GM12878 (cell line): ENCODE measurements around the gene PARM1. TPM values are rescaled to one million over a fixed set of nuclear protein-coding genes. Genes with fewer than 3 reads are reported as not detected.

Source experiments
- ATAC-seq: fragments of 200-7000 bp; cut with Tn5 transposase; 3 replicates; pipeline ENCODE4 v1.9.1; 2020; ENCODE audit warnings: mild to moderate bottlenecking, moderate library complexity
- BruUV-seq: library from RNA; stranded (reverse); fragments of 400-500 nt; replicated peaks from 2 replicates; lab custom pipeline; 2021; lab: Mats Ljungman, UMichigan
- CTCF ChIA-PET: fragments of 300-600 bp; sonication (Branson Sonifier 250); formaldehyde crosslinking; extraction: SDS; loops from one replicate; lab custom pipeline; 2021; ENCODE audit warnings: inconsistent platforms; lab: Yijun Ruan, JAX
- POLR2A ChIA-PET: fragments of 350-600 bp; formaldehyde crosslinking; extraction: SDS; loops from one replicate; lab custom pipeline; 2021; ENCODE audit warnings: inconsistent platforms; lab: Charles Lee
- RAD21 ChIA-PET: fragments of 300-600 bp; sonication (Branson Sonifier 250); formaldehyde crosslinking; loops from one replicate; lab custom pipeline; 2023; ENCODE audit warnings: antibody characterized with exemption; ENCODE audit not compliant: unreplicated experiment; lab: Charles Lee
- SMC1A ChIA-PET: fragments of 300-600 bp; sonication (Branson Sonifier 250); formaldehyde crosslinking; loops from one replicate; lab custom pipeline; 2023; ENCODE audit not compliant: unreplicated experiment, uncharacterized antibody; lab: Charles Lee
- DNase-seq: peaks from one replicate; pipeline ENCODE4 v3.0.0-alpha.2; 2011; ENCODE audit warnings: low read depth, low spot score
- FAIRE-seq: peaks from 3 replicates; lab custom pipeline; 2011; peaks lifted over from hg19 to GRCh38; lab: Jason Lieb, UNC
- H2AFZ ChIP-seq: 2 replicates; pipeline ENCODE4 v1.6.0; 2011; ENCODE audit warnings: low read depth, low read length, control low read depth; ENCODE audit not compliant: control insufficient read depth
- H3K27ac ChIP-seq: 2 replicates; pipeline ENCODE4 v1.5.1; 2011; ENCODE audit warnings: control low read depth; ENCODE audit not compliant: control insufficient read depth, insufficient read depth
- H3K27me3 ChIP-seq, 2 experiments: replicated peaks in 1 of 2; 2 replicates each; pipeline versions ENCODE4 v1.6.0 to v1.6.1; 2011; ENCODE audit warnings: low read length in 1 of 2; ENCODE audit not compliant: control insufficient read depth in 2 of 2, insufficient read depth in 2 of 2
- H3K36me3 ChIP-seq, 2 experiments: 2 replicates each; pipeline ENCODE4 v1.5.1; 2011; ENCODE audit warnings: low read length in 1 of 2; ENCODE audit not compliant: control insufficient read depth in 2 of 2, insufficient read depth in 2 of 2
- H3K4me1 ChIP-seq: 2 replicates; pipeline ENCODE4 v1.6.1; 2011; ENCODE audit warnings: mild to moderate bottlenecking, low read length, moderate library complexity, mixed read lengths; ENCODE audit not compliant: control insufficient read depth, insufficient read depth
- H3K4me2 ChIP-seq: 2 replicates; pipeline ENCODE4 v1.6.0; 2011; ENCODE audit warnings: control low read depth; ENCODE audit not compliant: control insufficient read depth, insufficient read depth
- H3K4me3 ChIP-seq: fragments of 200-600 bp; sonication (generic); 2 replicates; pipeline ENCODE4 v1.5.1; 2016
- H3K79me2 ChIP-seq: 2 replicates; pipeline ENCODE4 v1.6.0; 2011; ENCODE audit warnings: low read length; ENCODE audit not compliant: control insufficient read depth, insufficient read depth
- H3K9ac ChIP-seq: 2 replicates; pipeline ENCODE4 v1.8.0; 2011; ENCODE audit warnings: low read length, control low read depth, mixed read lengths; ENCODE audit not compliant: control insufficient read depth, insufficient read depth
- H3K9me3 ChIP-seq: replicated peaks from 3 replicates; pipeline ENCODE4 v1.5.1; 2011; ENCODE audit warnings: mild to moderate bottlenecking, low read length; ENCODE audit not compliant: control insufficient read depth, insufficient read depth
- H4K20me1 ChIP-seq: 2 replicates; pipeline ENCODE4 v1.6.0; 2011; ENCODE audit not compliant: control insufficient read depth, insufficient read depth
- BCL11A ChIP-seq: IDR thresholded peaks from 2 replicates; pipeline ENCODE4 v1.6.1; 2011; ENCODE audit warnings: low read depth, low read length
- CBFB ChIP-seq: IDR thresholded peaks from 2 replicates; pipeline ENCODE4 v1.6.1; 2016; ENCODE audit warnings: antibody characterized with exemption, low read depth
- CBX5 ChIP-seq: sonication (generic); IDR thresholded peaks from 2 replicates; pipeline ENCODE4 v1.6.1; 2016; ENCODE audit warnings: low read depth, moderate library complexity, mild to moderate bottlenecking, inconsistent platforms
- CREB1 ChIP-seq: IDR thresholded peaks from 2 replicates; pipeline ENCODE4 v1.6.1; 2012; ENCODE audit warnings: low read depth, mild to moderate bottlenecking, inconsistent platforms
- CREM ChIP-seq: IDR thresholded peaks from 2 replicates; pipeline ENCODE4 v1.6.1; 2014; ENCODE audit warnings: antibody characterized with exemption, low read depth
- EP300 ChIP-seq, 2 experiments: fragments of 150-350 bp in 1 of 2; IDR thresholded peaks; 2 replicates each; pipeline ENCODE4 v1.6.1; 2011 to 2012; ENCODE audit warnings: low read depth in 2 of 2, low read length in 2 of 2, borderline replicate concordance in 1 of 2, improper control_type of control experiment in 1 of 2, inconsistent platforms in 1 of 2; ENCODE audit not compliant: control insufficient read depth in 1 of 2
- ESRRA ChIP-seq: IDR thresholded peaks from 2 replicates; pipeline ENCODE4 v1.6.1; 2012; ENCODE audit warnings: mild to moderate bottlenecking, low read length, improper control_type of control experiment
- ETV6 ChIP-seq, 2 experiments: fragments of 450-650 bp in 1 of 2; IDR thresholded peaks in 1 of 2; conservative IDR thresholded peaks in 1 of 2; 2 replicates each; pipeline ENCODE4 v1.6.1; 2014; ENCODE audit warnings: antibody characterized with exemption in 1 of 2, borderline replicate concordance in 1 of 2, low read depth in 1 of 2, mild to moderate bottlenecking in 1 of 2, moderate library complexity in 1 of 2
- FOXM1 ChIP-seq: IDR thresholded peaks from 2 replicates; pipeline ENCODE4 v1.6.1; 2012; ENCODE audit warnings: low read depth, mild to moderate bottlenecking, inconsistent platforms, low read length, moderate library complexity
- JUND ChIP-seq: IDR thresholded peaks from 2 replicates; pipeline ENCODE4 v1.6.1; 2012; ENCODE audit warnings: low read depth, mild to moderate bottlenecking, low read length, improper control_type of control experiment, moderate library complexity
- MTA3 ChIP-seq: IDR thresholded peaks from 2 replicates; pipeline ENCODE4 v1.6.1; 2012; ENCODE audit warnings: low read length, inconsistent platforms, borderline replicate concordance
- NFIC ChIP-seq: IDR thresholded peaks from 2 replicates; pipeline ENCODE4 v1.6.1; 2012; ENCODE audit warnings: low read depth, mild to moderate bottlenecking, inconsistent platforms, low read length, moderate library complexity
- NR2C2 ChIP-seq: IDR thresholded peaks from 2 replicates; pipeline ENCODE4 v1.6.1; 2011; ENCODE audit warnings: borderline replicate concordance, low read depth; ENCODE audit not compliant: control insufficient read depth, insufficient read length
- RBBP5 ChIP-seq: fragments of 200-600 bp; sonication (generic); conservative IDR thresholded peaks from 2 replicates; pipeline ENCODE4 v1.6.1; 2016
- SRF ChIP-seq, 2 experiments: IDR thresholded peaks; 2 replicates each; pipeline ENCODE4 v1.6.1; 2011; ENCODE audit warnings: low read depth in 2 of 2, low read length in 2 of 2, mild to moderate bottlenecking in 1 of 2, moderate library complexity in 1 of 2
- ZNF384 ChIP-seq: IDR thresholded peaks from 2 replicates; pipeline ENCODE4 v1.6.1; 2012; ENCODE audit warnings: low read depth, mild to moderate bottlenecking, low read length, improper control_type of control experiment, borderline replicate concordance
- ZNF592 ChIP-seq: fragments of 450-650 bp; IDR thresholded peaks from 2 replicates; pipeline ENCODE4 v1.6.1; 2017; ENCODE audit warnings: mild to moderate bottlenecking, moderate library complexity
- WGBS: methylation state at CpG from one replicate; pipeline ENCODE4 v1.1.6; 2016; ENCODE audit warnings: low lambda C conversion rate; ENCODE audit not compliant: insufficient replicate concordance, insufficient coverage; ENCODE audit errors: missing lambda C conversion rate; 5-methylcytosine and 5-hydroxymethylcytosine counted together
- in situ Hi-C: fragments of 300-500 bp; cut with MboI; formaldehyde crosslinking; loops from 9 replicates; pipeline ENCODE4 v1.14.3; 2018; ENCODE audit warnings: mixed read lengths
- intact Hi-C: fragments of 100-400 bp; cut with micrococcal nuclease; formaldehyde crosslinking; loops from one replicate; pipeline ENCODE4 v1.14.2; 2022; ENCODE audit not compliant: unreplicated experiment
- polyA plus RNA-seq, 11 experiments: library from polyadenylated mRNA; depleted of rRNA in 4 of 11; unstranded in 6 of 11; stranded (reverse) in 5 of 11; fragments of >200 nt; fragmentation: Nextera tagmentation in 4 of 11; fragmentation: Illumina TruSeq in 1 of 11; extraction: Ambion mirVana in 4 of 11; extraction: Trizol in 1 of 11; gene quantifications; 1 replicate in 1 of 11; 2 replicates in 10 of 11; pipeline versions ENCODE4 v1.2.1 to v1.2.3, GENCODE V29; 2011 to 2016; ENCODE audit warnings: inconsistent platforms in 2 of 11, missing spikeins in 2 of 11, low read depth in 1 of 11
- total RNA-seq, 4 experiments: library from RNA; depleted of rRNA in 3 of 4; stranded (reverse); fragments of >200 nt in 3 of 4; fragmentation: Illumina TruSeq in 1 of 4; extraction: Trizol in 1 of 4; gene quantifications; 2 replicates each; pipeline versions ENCODE4 v1.2.1 to v1.2.3, GENCODE V29; 2013 to 2021
- TF ChIP-seq, protein P1 (sequence below): fragments of 450-650 bp; IDR thresholded peaks from 2 replicates; pipeline ENCODE4 v1.6.1; 2016; ENCODE audit warnings: mild to moderate bottlenecking

The PARM1 gene
- total and polyA plus RNA-seq, 10 of the 15 experiments (the other 5 are each of a cell fraction or from before 2014, with no cell fraction given) = 13.9 to 56.2 (median 41.3) TPM

DNA sequence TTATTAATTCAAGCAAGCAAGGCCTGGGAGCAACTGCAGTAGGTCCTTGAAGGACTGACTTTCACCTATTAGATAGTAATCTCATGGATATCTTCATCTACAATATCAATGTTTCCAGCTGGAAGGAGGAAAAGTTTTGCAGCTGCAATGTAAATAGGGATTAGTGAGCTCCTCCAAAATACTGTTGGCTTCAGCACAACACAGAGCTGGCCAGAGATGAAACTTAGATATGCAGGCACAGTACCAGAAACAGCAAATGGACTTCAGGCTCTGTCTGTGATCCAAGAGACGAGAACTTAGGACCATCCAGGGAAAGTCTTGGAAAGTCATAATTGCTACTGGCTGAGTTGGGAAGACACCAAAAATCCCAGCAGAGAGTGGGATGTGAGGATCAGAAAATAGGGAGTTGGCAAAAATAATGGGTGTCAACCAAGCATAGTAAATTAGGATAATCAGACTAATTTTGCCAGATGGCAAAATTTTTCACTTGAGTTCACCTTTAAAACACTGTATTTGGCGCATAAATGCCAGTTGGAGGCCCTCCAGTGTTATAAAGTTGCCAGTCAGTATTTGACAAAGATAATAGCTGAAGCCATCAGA is 57.5 kb downstream of the PARM1 start:
- H3K36me3 ChIP-seq = no peaks in the 10 kb centered on the region
- H4K20me1 ChIP-seq = no peaks in the 10 kb centered on the region
- BruUV-seq = no TSS peak
- ChIA-PET POLR2A (no interaction called here), SMC1A (no interaction called here), RAD21 (no interaction called here), CTCF (interaction anchor here (1.1 kb wide), 1 partner anchor 14 kb away, joined by 3 read pairs; no protein-coding TSS in a partner anchor)
- H2AFZ ChIP-seq = no peak overlapping the region
- H3K4me1 ChIP-seq = no peaks in the 10 kb centered on the region
- DNase-seq = no peak
- in situ Hi-C loops (no loop called here), intact Hi-C loops (no loop called here)
- H3K4me3 ChIP-seq = no peak overlapping the region
- no peak for FAIRE-seq
- no peak overlapping the region for H3K9ac ChIP-seq
- no peak for TF ChIP-seq NFIC
- TF ChIP-seq MTA3 = no peak
- no peak for TF ChIP-seq ETV6 (conservative IDR thresholded peaks at IDR 0.05 in 1 of 2, IDR thresholded peaks at IDR 0.05 in 1 of 2; ENCODE audit: borderline replicate concordance in 1 of 2, low read depth in 1 of 2)
- no peak for TF ChIP-seq ZNF384
- no peak for TF ChIP-seq CBX5
- no peak for TF ChIP-seq CBFB
- TF ChIP-seq BCL11A = no peak
- TF ChIP-seq NR2C2 = no peak
- no peak for TF ChIP-seq EP300 (IDR thresholded peaks at IDR 0.05; ENCODE audit: borderline replicate concordance in 1 of 2, control insufficient read depth in 1 of 2, low read depth in 2 of 2, low read length in 2 of 2)
- no peak for TF ChIP-seq CREB1
- no peak for TF ChIP-seq ZNF592
- TF ChIP-seq SRF (IDR thresholded peaks at IDR 0.05; ENCODE audit: low read depth in 2 of 2, low read length in 2 of 2) = no peak
- no peak for TF ChIP-seq CREM
- no peak for TF ChIP-seq ESRRA
- TF ChIP-seq, protein P1, sequence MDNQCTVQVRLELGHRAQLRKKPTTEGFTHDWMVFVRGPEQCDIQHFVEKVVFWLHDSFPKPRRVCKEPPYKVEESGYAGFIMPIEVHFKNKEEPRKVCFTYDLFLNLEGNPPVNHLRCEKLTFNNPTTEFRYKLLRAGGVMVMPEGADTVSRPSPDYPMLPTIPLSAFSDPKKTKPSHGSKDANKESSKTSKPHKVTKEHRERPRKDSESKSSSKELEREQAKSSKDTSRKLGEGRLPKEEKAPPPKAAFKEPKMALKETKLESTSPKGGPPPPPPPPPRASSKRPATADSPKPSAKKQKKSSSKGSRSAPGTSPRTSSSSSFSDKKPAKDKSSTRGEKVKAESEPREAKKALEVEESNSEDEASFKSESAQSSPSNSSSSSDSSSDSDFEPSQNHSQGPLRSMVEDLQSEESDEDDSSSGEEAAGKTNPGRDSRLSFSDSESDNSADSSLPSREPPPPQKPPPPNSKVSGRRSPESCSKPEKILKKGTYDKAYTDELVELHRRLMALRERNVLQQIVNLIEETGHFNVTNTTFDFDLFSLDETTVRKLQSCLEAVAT = no peak
- TF ChIP-seq FOXM1 = no peak
- TF ChIP-seq RBBP5 = no peak
- no peak for TF ChIP-seq JUND
- no peak overlapping the region for H3K4me2 ChIP-seq
- no peaks in the 10 kb centered on the region for H3K27me3 ChIP-seq
- H3K27ac ChIP-seq = no peak overlapping the region
- no peaks in the 10 kb centered on the region for H3K79me2 ChIP-seq
- WGBS = 48% methylated on average over 2 of the region's 2 CpGs
- no peak for ATAC-seq
- no peaks in the 10 kb centered on the region; the same call in 2 of the 3 replicates for H3K9me3 ChIP-seq
